SK-N-SH (cell line): Measurements from ENCODE around the gene TRIM65. TPM values are rescaled to one million over a fixed set of nuclear protein-coding genes. Genes with fewer than 3 reads are reported as not detected.
A peak's percentile ranks its signal among the peaks of the same experiment; 100 is the strongest.

Source experiments
- CTCF ChIA-PET: fragments of 300-600, 350-600 bp; formaldehyde crosslinking; extraction: SDS; loops from one replicate; lab custom pipeline; 2021; lab: Yijun Ruan, JAX
- POLR2A ChIA-PET: fragments of 350-600 bp; sonication (Branson Sonifier 250); formaldehyde crosslinking; extraction: SDS; loops from one replicate; lab custom pipeline; 2020; ENCODE audit warnings: antibody characterized with exemption, inconsistent platforms; lab: Yijun Ruan, JAX
- DNase-seq: peaks from one replicate; pipeline ENCODE4 v3.0.0; 2012
- H2AFZ ChIP-seq: fragments of 200-600 bp; sonication (generic); 2 replicates; pipeline ENCODE4 v1.8.1; 2016; ENCODE audit warnings: antibody characterized with exemption, mild to moderate bottlenecking, low read depth
- H3F3A ChIP-seq: fragments of 200-600 bp; sonication (generic); replicated peaks from 2 replicates; pipeline ENCODE3; 2016; ENCODE audit warnings: antibody characterized with exemption, mild to moderate bottlenecking; ENCODE audit not compliant: insufficient read depth
- H3K27ac ChIP-seq, 2 experiments: fragments of 200-500 bp in 1 of 2; fragments of 200-600 bp in 1 of 2; sonication (Bioruptor generic) in 1 of 2; sonication (generic), shearing (Covaris generic) in 1 of 2; 2 replicates each; pipeline versions ENCODE4 v1.5.1 to v1.6.1; 2014 to 2016; ENCODE audit warnings: low read depth in 2 of 2, inconsistent platforms in 1 of 2, low read length in 1 of 2, mild to moderate bottlenecking in 1 of 2, mixed read lengths in 1 of 2
- H3K27me3 ChIP-seq: fragments of 200-600 bp; sonication (generic), shearing (Covaris generic); 2 replicates; pipeline ENCODE4 v1.6.1; 2016; ENCODE audit warnings: mixed run types; ENCODE audit not compliant: insufficient read depth
- H3K36me3 ChIP-seq, 2 experiments: fragments of 200-500 bp in 1 of 2; fragments of 200-600 bp in 1 of 2; sonication (Bioruptor generic) in 1 of 2; sonication (generic) in 1 of 2; replicated peaks in 1 of 2; 2 replicates each; pipeline versions ENCODE3 to v1.5.1; 2014 to 2016; ENCODE audit warnings: low read length in 1 of 2, mild to moderate bottlenecking in 1 of 2; ENCODE audit not compliant: insufficient read depth in 2 of 2, control insufficient read depth in 1 of 2
- H3K4me1 ChIP-seq, 2 experiments: fragments of 200-500 bp in 1 of 2; fragments of 200-600 bp in 1 of 2; sonication (Bioruptor generic) in 1 of 2; sonication (generic), shearing (Covaris generic) in 1 of 2; 2 replicates each; pipeline versions ENCODE4 v1.5.1 to v1.6.1; 2014 to 2016; ENCODE audit warnings: low read depth in 1 of 2, low read length in 1 of 2, mixed run types in 1 of 2; ENCODE audit not compliant: insufficient read depth in 2 of 2, control insufficient read depth in 1 of 2
- H3K4me2 ChIP-seq: fragments of 200-600 bp; sonication (generic), shearing (Covaris generic); 2 replicates; pipeline ENCODE4 v1.6.1; 2017; ENCODE audit warnings: mixed run types
- H3K4me3 ChIP-seq, 2 experiments: fragments of 200-500 bp in 1 of 2; fragments of 200-600 bp in 1 of 2; sonication (Bioruptor generic) in 1 of 2; sonication (generic), shearing (Covaris generic) in 1 of 2; 2 replicates each; pipeline versions ENCODE4 v1.5.1 to v1.8.1; 2014 to 2016; ENCODE audit warnings: low read depth in 2 of 2, inconsistent platforms in 1 of 2, low read length in 1 of 2, mild to moderate bottlenecking in 1 of 2, mixed read lengths in 1 of 2, moderate library complexity in 1 of 2
- H3K79me2 ChIP-seq: fragments of 200-600 bp; sonication (generic); 2 replicates; pipeline ENCODE4 v1.8.1; 2017; ENCODE audit warnings: mild to moderate bottlenecking; ENCODE audit not compliant: insufficient read depth
- H3K9ac ChIP-seq: fragments of 200-600 bp; sonication (generic); 2 replicates; pipeline ENCODE4 v1.6.1; 2017; ENCODE audit warnings: mixed run types
- H3K9me2 ChIP-seq: fragments of 200-600 bp; sonication (generic); 2 replicates; pipeline ENCODE4 v1.6.1; 2017; ENCODE audit warnings: mixed run types
- H3K9me3 ChIP-seq: fragments of 200-600 bp; sonication (generic); 2 replicates; pipeline ENCODE4 v1.6.1; 2017; ENCODE audit warnings: mixed run types, mild to moderate bottlenecking, moderate library complexity
- H4K20me1 ChIP-seq: fragments of 200-600 bp; sonication (generic); 2 replicates; pipeline ENCODE4 v1.6.1; 2017; ENCODE audit warnings: mild to moderate bottlenecking, mixed run types; ENCODE audit not compliant: insufficient read depth
- ELF1 ChIP-seq: IDR thresholded peaks from 2 replicates; pipeline ENCODE4 v1.4.0; 2012
- EP300 ChIP-seq, 2 experiments: IDR thresholded peaks; 2 replicates each; pipeline versions ENCODE4 v1.4.0 to v1.6.1; 2012; ENCODE audit warnings: borderline replicate concordance in 1 of 2, low read depth in 1 of 2, low read length in 1 of 2
- EZH2phosphoT487 ChIP-seq: fragments of 200-600 bp; sonication (generic); IDR thresholded peaks from 2 replicates; pipeline ENCODE4 v1.6.1; 2017; ENCODE audit warnings: low read depth, mixed run types, mild to moderate bottlenecking, antibody characterized with exemption, moderate library complexity, borderline replicate concordance
- FOXJ3 ChIP-seq: sonication (generic); formaldehyde crosslinking; IDR thresholded peaks from 2 replicates; pipeline ENCODE4 v1.5.1; 2020; ENCODE audit warnings: mild to moderate bottlenecking, missing genetic modification reagents
- FOXM1 ChIP-seq: IDR thresholded peaks from 2 replicates; pipeline ENCODE4 v1.4.0; 2012; ENCODE audit warnings: low read depth, mild to moderate bottlenecking
- JUND ChIP-seq: IDR thresholded peaks from 2 replicates; pipeline ENCODE4 v1.4.0; 2012
- MXI1 ChIP-seq: IDR thresholded peaks from 2 replicates; pipeline ENCODE4 v1.6.1; 2012; ENCODE audit warnings: mild to moderate bottlenecking, low read depth, low read length, improper control_type of control experiment
- NFIC ChIP-seq: IDR thresholded peaks from 2 replicates; pipeline ENCODE4 v1.4.0; 2012; ENCODE audit warnings: borderline replicate concordance
- RAD21 ChIP-seq: IDR thresholded peaks from 2 replicates; pipeline ENCODE4 v1.6.1; 2012; ENCODE audit warnings: mild to moderate bottlenecking, low read length
- RCOR1 ChIP-seq: fragments of 150-350 bp; IDR thresholded peaks from 2 replicates; pipeline ENCODE4 v1.6.1; 2017; ENCODE audit warnings: antibody characterized with exemption, low read length
- RFX5 ChIP-seq: IDR thresholded peaks from 2 replicates; pipeline ENCODE4 v1.6.1; 2012; ENCODE audit warnings: mild to moderate bottlenecking, improper control_type of control experiment, low read length
- RXRA ChIP-seq: IDR thresholded peaks from 2 replicates; pipeline ENCODE4 v1.4.0; 2012; ENCODE audit warnings: low read depth, mild to moderate bottlenecking, borderline replicate concordance
- SIN3A ChIP-seq: IDR thresholded peaks from 2 replicates; pipeline ENCODE4 v1.6.1; 2012; ENCODE audit warnings: low read depth, mild to moderate bottlenecking, low read length, moderate library complexity, borderline replicate concordance
- SMC3 ChIP-seq: IDR thresholded peaks from 2 replicates; pipeline ENCODE4 v1.6.1; 2012; ENCODE audit warnings: low read depth, low read length, improper control_type of control experiment
- TAF1 ChIP-seq: IDR thresholded peaks from 2 replicates; pipeline ENCODE4 v1.6.1; 2012; ENCODE audit warnings: low read depth, mild to moderate bottlenecking, low read length, moderate library complexity, borderline replicate concordance
- TCF12 ChIP-seq: IDR thresholded peaks from 2 replicates; pipeline ENCODE4 v1.4.0; 2012
- TEAD4 ChIP-seq: IDR thresholded peaks from 2 replicates; pipeline ENCODE4 v1.4.0; 2012; ENCODE audit warnings: mild to moderate bottlenecking, borderline replicate concordance; ENCODE audit not compliant: insufficient read depth
- YY1 ChIP-seq: IDR thresholded peaks from 2 replicates; pipeline ENCODE4 v1.4.0; 2012; ENCODE audit warnings: low read depth, mild to moderate bottlenecking
- WGBS: methylation state at CpG from one replicate; pipeline ENCODE4 v1.1.6; 2017; ENCODE audit warnings: low lambda C conversion rate; 5-methylcytosine and 5-hydroxymethylcytosine counted together
- polyA plus RNA-seq, 3 experiments: library from polyadenylated mRNA; depleted of rRNA; stranded (reverse); fragments of >200 nt; gene quantifications; 2 replicates each; pipeline ENCODE4 v1.2.3, GENCODE V29; 2012
- TF ChIP-seq, protein P1 (sequence below): fragments of 150-350 bp; IDR thresholded peaks from 2 replicates; pipeline ENCODE4 v1.6.1; 2016; ENCODE audit warnings: mild to moderate bottlenecking, low read depth, low read length
- TF ChIP-seq, protein P2 (sequence below): IDR thresholded peaks from 2 replicates; pipeline ENCODE4 v1.6.1; 2012; ENCODE audit warnings: mild to moderate bottlenecking, low read depth, low read length, moderate library complexity
- TF ChIP-seq, protein P3 (sequence below): fragments of 150-350 bp; IDR thresholded peaks from 2 replicates; pipeline ENCODE4 v1.6.1; 2017; ENCODE audit warnings: antibody characterized with exemption, low read length, low read depth, borderline replicate concordance

Gene TRIM65
- polyA plus RNA-seq, 1 of the 3 experiments (the other 2 are of a cell fraction) = 13.1 TPM

DNA sequence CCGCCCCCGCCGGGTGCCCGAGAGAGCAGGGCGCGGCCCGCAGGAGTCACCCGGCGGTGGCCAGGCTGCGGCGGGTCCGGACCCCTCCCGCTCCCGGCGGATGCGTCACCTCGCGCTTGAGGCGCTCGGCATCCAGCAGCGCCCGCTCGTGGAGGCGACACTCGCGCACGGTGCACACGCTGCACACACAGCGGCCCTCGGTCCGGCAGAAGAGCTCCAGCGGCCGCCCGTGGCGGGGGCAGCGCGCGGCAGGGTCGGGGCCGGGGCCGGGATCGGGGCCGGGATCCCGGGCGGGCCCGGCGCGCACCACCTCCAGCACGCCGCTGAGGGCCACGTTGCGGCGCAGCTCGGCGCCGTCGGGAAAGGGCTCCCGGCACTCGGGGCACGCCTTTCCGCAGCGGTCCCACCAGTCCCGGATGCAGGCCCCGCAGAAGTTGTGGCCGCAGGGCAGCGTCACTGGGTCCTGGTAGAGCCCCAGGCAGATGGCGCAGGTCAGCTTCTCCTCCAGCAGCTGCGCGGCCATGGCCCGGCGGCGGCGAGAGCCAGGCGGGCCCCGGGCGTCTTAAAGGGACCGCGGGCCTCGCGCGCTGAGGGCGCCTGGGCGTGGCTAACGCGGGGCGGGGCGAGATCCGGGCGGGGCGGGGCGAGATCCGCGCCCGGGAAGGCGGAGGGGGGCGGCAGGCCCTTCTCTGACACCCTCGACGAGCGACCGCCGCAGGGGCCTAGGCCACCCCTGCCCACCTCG, at the start of gene TRIM65 (continued):
- TF ChIP-seq, protein P1, sequence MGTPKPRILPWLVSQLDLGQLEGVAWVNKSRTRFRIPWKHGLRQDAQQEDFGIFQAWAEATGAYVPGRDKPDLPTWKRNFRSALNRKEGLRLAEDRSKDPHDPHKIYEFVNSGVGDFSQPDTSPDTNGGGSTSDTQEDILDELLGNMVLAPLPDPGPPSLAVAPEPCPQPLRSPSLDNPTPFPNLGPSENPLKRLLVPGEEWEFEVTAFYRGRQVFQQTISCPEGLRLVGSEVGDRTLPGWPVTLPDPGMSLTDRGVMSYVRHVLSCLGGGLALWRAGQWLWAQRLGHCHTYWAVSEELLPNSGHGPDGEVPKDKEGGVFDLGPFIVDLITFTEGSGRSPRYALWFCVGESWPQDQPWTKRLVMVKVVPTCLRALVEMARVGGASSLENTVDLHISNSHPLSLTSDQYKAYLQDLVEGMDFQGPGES = no peak
- TF ChIP-seq TAF1 (peak; percentile 91), FOXM1 (no peak), EZH2phosphoT487 (no peak), RAD21 (peak; percentile 32), MXI1 (peak; percentile 70), SIN3A (peak; percentile 29; the same call in 1 of the 2 replicates), RCOR1 (no peak), JUND (no peak), TEAD4 (no peak), RFX5 (no peak), YY1 (peak; percentile 86)

DNA sequence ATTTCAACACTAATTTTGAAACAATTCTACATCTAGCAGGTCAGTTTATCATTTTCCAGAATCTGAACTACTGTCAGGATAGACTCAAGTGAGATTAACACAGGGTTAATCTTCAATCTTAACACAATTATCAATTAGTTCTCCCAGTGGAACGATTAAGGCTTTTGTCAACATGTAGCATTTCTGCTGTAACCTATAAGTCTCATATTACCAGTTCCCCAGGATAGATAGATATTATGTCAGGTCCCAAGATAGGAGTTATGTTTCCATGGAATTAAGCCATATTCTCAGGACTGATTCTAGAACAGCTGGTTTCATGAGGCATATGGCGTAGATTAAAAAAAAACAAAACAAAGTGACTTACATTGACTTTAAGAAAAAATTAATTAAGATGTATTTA, 48.5 kb upstream of the TRIM65 start:
- TF ChIP-seq TCF12 (no peak), FOXM1 (no peak), SMC3 (no peak), FOXJ3 (CRISPR knock-in tag) (no peak), EP300 (IDR thresholded peaks at IDR 0.05; ENCODE audit: borderline replicate concordance in 1 of 2, low read depth in 1 of 2, low read length in 1 of 2) (no peak), NFIC (no peak), RXRA (no peak), ELF1 (no peak), SIN3A (no peak), JUND (no peak), MXI1 (no peak)
- TF ChIP-seq, protein P1 = no peak
- TF ChIP-seq, protein P2, sequence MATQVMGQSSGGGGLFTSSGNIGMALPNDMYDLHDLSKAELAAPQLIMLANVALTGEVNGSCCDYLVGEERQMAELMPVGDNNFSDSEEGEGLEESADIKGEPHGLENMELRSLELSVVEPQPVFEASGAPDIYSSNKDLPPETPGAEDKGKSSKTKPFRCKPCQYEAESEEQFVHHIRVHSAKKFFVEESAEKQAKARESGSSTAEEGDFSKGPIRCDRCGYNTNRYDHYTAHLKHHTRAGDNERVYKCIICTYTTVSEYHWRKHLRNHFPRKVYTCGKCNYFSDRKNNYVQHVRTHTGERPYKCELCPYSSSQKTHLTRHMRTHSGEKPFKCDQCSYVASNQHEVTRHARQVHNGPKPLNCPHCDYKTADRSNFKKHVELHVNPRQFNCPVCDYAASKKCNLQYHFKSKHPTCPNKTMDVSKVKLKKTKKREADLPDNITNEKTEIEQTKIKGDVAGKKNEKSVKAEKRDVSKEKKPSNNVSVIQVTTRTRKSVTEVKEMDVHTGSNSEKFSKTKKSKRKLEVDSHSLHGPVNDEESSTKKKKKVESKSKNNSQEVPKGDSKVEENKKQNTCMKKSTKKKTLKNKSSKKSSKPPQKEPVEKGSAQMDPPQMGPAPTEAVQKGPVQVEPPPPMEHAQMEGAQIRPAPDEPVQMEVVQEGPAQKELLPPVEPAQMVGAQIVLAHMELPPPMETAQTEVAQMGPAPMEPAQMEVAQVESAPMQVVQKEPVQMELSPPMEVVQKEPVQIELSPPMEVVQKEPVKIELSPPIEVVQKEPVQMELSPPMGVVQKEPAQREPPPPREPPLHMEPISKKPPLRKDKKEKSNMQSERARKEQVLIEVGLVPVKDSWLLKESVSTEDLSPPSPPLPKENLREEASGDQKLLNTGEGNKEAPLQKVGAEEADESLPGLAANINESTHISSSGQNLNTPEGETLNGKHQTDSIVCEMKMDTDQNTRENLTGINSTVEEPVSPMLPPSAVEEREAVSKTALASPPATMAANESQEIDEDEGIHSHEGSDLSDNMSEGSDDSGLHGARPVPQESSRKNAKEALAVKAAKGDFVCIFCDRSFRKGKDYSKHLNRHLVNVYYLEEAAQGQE = no peak
- TF ChIP-seq, protein P3, sequence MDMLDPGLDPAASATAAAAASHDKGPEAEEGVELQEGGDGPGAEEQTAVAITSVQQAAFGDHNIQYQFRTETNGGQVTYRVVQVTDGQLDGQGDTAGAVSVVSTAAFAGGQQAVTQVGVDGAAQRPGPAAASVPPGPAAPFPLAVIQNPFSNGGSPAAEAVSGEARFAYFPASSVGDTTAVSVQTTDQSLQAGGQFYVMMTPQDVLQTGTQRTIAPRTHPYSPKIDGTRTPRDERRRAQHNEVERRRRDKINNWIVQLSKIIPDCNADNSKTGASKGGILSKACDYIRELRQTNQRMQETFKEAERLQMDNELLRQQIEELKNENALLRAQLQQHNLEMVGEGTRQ = no peak
- Histone ChIP-seq H3K27ac (no peak overlapping the region), H3K27me3 (no peaks in the 10 kb centered on the region), H3K4me2 (no peak overlapping the region), H3F3A (peaks cover 17% of the 10 kb centered on the region), H3K9me2 (no peaks in the 10 kb centered on the region), H3K9ac (no peak overlapping the region), H3K36me3 (peaks cover 34 to 71% of the 10 kb centered on the region in 2 experiments), H3K9me3 (no peaks in the 10 kb centered on the region), H3K79me2 (peaks cover 3% of the 10 kb centered on the region; the same call in 1 of the 2 replicates), H4K20me1 (no peaks in the 10 kb centered on the region), H3K4me1 (peaks cover 0 to 6% of the 10 kb centered on the region in 2 experiments; a peak in 1 of 4 replicates), H2AFZ (no peak overlapping the region), H3K4me3 (no peak overlapping the region)
- 67% methylated on average over 2 of the region's 2 CpGs for WGBS
- ChIA-PET POLR2A (no interaction called here), CTCF (interaction anchor here (0.7 to 1.7 kb wide), 2 partner anchors 15 to 55 kb away, joined by 3 read pairs; no protein-coding TSS in a partner anchor)
- DNase-seq = no peak
